Mucosa of rectum (tissue), 2 donors: ENCODE results near the gene PEDS1.
"Not testable (repeated sequence)": the region's sequence is repeated elsewhere in the genome, so short reads cannot be mapped to it uniquely, and the experiment has no call there.

Source experiments
- H3K27ac ChIP-seq, 2 donors: one replicate each; pipeline ENCODE4 v1.7.0; 2013; ENCODE audit warnings: inconsistent platforms in 2 of 2, low read depth in 2 of 2, low read length in 2 of 2
- H3K27me3 ChIP-seq, 2 donors: one replicate each; pipeline ENCODE4 v1.7.0; 2013; ENCODE audit warnings: low read length in 2 of 2; ENCODE audit not compliant: control insufficient read depth in 2 of 2, insufficient read depth in 2 of 2
- H3K36me3 ChIP-seq, 2 donors: one replicate each; pipeline ENCODE4 v1.7.0; 2013; ENCODE audit warnings: low read length in 2 of 2; ENCODE audit not compliant: control insufficient read depth in 2 of 2, insufficient read depth in 2 of 2
- H3K4me1 ChIP-seq, 2 donors: one replicate each; pipeline ENCODE4 v1.7.0; 2013; ENCODE audit warnings: low read length in 2 of 2, mild to moderate bottlenecking in 1 of 2; ENCODE audit not compliant: control insufficient read depth in 2 of 2, insufficient read depth in 2 of 2
- H3K4me3 ChIP-seq, 2 donors: one replicate each; pipeline ENCODE4 v1.7.0; 2013; ENCODE audit warnings: low read length in 2 of 2
- H3K9ac ChIP-seq, 2 donors: one replicate each; pipeline ENCODE4 v1.7.0; 2013; ENCODE audit warnings: low read length in 2 of 2, low read depth in 1 of 2, mild to moderate bottlenecking in 1 of 2
- H3K9me3 ChIP-seq, 2 donors: one replicate each; pipeline ENCODE4 v1.7.0; 2013; ENCODE audit warnings: low read length in 2 of 2; ENCODE audit not compliant: control insufficient read depth in 2 of 2
- donor health status: healthy.
- donor health status: Normal muscosa, but diverticular disease.

Gene PEDS1

GRCh38 chr20:50142812-50143211 is 10.7 kb downstream of the PEDS1 start:
- H3K27ac ChIP-seq, result no peak overlapping the region
- peaks cover 10 to 15% of the 10 kb centered on the region in 2 donors for H3K4me1 ChIP-seq
- no peak overlapping the region for H3K4me3 ChIP-seq
- H3K36me3 ChIP-seq, result peaks cover 22 to 34% of the 10 kb centered on the region in 2 donors
- H3K9ac ChIP-seq, result no peak overlapping the region
- H3K9me3 ChIP-seq, result no peaks in the 10 kb centered on the region
- H3K27me3 ChIP-seq, result no peaks in the 10 kb centered on the region

DNA sequence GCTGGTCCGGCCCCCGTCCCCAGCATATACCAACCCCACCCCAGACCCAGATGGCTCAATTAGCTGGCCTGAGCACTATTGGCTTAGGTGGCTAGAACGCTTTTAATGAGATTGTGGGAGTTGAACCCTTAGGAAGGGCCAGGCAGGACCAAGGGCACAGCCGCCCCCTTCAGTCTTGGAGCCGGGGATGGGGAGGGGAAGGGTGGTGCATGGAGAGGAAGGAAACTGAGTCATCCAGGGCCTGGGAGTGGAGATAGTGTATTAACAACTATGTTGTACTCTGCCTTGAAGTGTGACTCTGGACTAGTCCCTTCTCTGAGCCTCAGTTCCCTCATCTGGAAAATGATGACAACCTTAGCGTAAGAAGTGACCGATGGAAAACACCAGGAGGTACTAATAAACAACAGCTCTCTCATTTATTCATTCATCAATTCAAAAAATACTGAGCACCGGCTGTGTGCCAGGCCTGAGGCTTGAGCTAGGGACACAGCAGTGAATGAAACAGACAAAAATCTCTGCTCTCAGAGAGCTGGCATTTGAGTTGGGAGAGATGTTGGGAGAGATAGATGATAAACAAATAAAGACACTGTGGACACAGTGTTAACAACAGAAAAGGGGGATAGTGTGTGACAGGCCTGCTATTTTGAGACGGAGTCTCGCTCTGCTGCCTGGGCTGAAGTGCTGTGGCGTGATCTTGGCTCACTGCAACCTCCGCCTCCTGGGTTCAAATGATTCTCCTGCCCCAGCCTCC is 11.5 kb downstream of the PEDS1 start:
- Histone ChIP-seq H3K9me3 (no peaks in the 10 kb centered on the region), H3K27ac (no peak overlapping the region), H3K4me1 (peaks cover 7 to 12% of the 10 kb centered on the region in 2 donors), H3K36me3 (peaks cover 22 to 38% of the 10 kb centered on the region in 2 donors), H3K9ac (no peak overlapping the region), H3K27me3 (no peaks in the 10 kb centered on the region), H3K4me3 (no peak overlapping the region)

GRCh38 chr20:50141018-50141675 is 12.4 kb downstream of the PEDS1 start:
- Histone ChIP-seq H3K4me3 (no peak overlapping the region), H3K9me3 (no peaks in the 10 kb centered on the region), H3K27ac (no peak overlapping the region), H3K9ac (no peak overlapping the region), H3K4me1 (peaks cover 0 to 4% of the 10 kb centered on the region in 2 donors), H3K36me3 (peaks cover 22 to 32% of the 10 kb centered on the region in 2 donors), H3K27me3 (no peaks in the 10 kb centered on the region)

DNA sequence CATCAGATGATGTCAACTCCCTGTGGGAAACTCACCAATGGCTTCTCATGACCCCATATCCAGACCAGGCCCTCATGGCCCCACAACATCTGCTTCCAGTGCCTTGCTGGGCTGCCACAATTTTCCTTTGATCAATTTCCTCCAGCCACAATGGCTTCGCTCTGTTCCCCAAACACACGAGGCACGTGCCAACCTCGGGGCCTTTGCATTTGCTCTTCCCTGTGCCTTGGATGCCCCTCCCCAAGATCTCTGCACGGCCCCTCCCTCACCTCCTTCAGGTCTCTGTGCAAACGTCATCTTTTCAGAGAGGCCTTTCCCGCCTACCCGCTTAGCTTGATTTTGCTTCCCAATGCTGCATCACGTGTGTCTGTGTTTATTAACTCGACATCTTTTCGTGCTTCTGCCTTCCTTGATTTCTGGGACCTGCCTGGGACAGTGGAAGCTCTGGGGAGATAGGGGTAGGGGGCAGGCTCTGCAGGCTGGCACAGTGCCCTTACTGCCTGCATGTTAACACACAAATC is 13.1 kb downstream of the PEDS1 start:
- no peaks in the 10 kb centered on the region for H3K9me3 ChIP-seq
- H3K9ac ChIP-seq, result no peak overlapping the region
- no peak overlapping the region for H3K4me3 ChIP-seq
- H3K27me3 ChIP-seq, result no peaks in the 10 kb centered on the region
- no peaks in the 10 kb centered on the region for H3K4me1 ChIP-seq
- no peak overlapping the region for H3K27ac ChIP-seq
- peaks cover 25 to 32% of the 10 kb centered on the region in 2 donors for H3K36me3 ChIP-seq

- peaks cover 25 to 37% of the 10 kb centered on the region in 2 donors for H3K36me3 ChIP-seq
- H3K27me3 ChIP-seq, result no peaks in the 10 kb centered on the region
- no peak overlapping the region for H3K4me3 ChIP-seq
- H3K27ac ChIP-seq, result peak overlapping the region in 1 of 2 donors; percentile 23
- no peaks in the 10 kb centered on the region for H3K4me1 ChIP-seq
- no peaks in the 10 kb centered on the region for H3K9me3 ChIP-seq
- no peak overlapping the region for H3K9ac ChIP-seq
These were observed 14.8 kb downstream of the PEDS1 start for GRCh38 chr20:50138479-50139393.

DNA sequence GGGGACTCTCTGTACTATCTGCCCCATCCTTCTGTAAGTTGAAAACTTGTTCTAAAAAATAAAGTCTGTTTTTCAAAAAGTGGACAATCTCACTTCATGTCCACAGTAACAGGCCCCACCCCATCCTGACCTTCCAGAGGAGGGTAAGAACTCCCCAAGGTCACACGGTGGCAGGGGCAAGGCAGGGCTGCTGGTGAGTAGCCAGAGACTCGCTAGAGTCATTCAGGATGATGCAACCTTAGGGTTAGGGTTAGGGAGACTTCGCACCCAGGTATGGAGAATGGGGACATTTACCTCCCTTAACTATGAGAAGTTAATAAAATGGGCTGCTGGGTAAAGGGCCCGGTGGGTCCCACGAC is 15.4 kb downstream of the PEDS1 start:
- H3K4me3 ChIP-seq, result no peak overlapping the region

GRCh38 chr20:50137702-50138101 is 15.8 kb downstream of the PEDS1 start:
- not testable (repeated sequence) for H3K4me3 ChIP-seq, H3K9ac ChIP-seq, H3K27me3 ChIP-seq, H3K9me3 ChIP-seq, H3K4me1 ChIP-seq, H3K27ac ChIP-seq
- peaks cover 17 to 33% of the 10 kb centered on the region in 2 donors for H3K36me3 ChIP-seq

More for the DNA sequence above, 15.4 kb downstream of the PEDS1 start:
- Histone ChIP-seq H3K9ac (no peak overlapping the region), H3K4me1 (no peaks in the 10 kb centered on the region), H3K9me3 (no peaks in the 10 kb centered on the region), H3K27ac (no peak overlapping the region), H3K27me3 (no peaks in the 10 kb centered on the region), H3K36me3 (peaks cover 21 to 34% of the 10 kb centered on the region in 2 donors)

- H3K27ac ChIP-seq, result no peak overlapping the region
- no peak overlapping the region for H3K4me3 ChIP-seq
- peaks cover 13 to 33% of the 10 kb centered on the region in 2 donors for H3K36me3 ChIP-seq
- H3K4me1 ChIP-seq, result no peaks in the 10 kb centered on the region
- no peaks in the 10 kb centered on the region for H3K9me3 ChIP-seq
- H3K9ac ChIP-seq, result no peak overlapping the region
- no peaks in the 10 kb centered on the region for H3K27me3 ChIP-seq
These were observed 16.5 kb downstream of the PEDS1 start for GRCh38 chr20:50136822-50137599.

DNA sequence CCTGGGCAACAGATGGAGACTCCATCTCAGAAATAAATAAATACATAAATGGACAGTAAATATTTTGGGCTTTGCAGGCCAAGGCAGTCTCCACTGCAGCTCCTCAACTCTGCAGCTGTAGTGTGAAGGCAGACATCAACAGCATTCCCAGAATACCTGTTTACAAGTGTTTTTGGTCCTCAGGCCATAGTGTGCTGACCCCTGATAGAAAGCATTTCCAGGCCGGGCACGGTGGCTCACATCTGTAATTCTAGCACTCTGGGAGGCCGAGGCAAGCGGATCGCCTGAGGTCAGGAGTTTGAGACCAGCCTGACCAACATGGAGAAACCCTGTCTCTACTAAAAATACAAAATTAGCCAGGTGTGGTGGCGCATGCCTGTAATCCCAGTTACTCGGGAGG is 18.4 kb downstream of the PEDS1 start:
- peaks cover 11 to 29% of the 10 kb centered on the region in 2 donors for H3K36me3 ChIP-seq
- not testable (repeated sequence) for H3K9ac ChIP-seq, H3K4me1 ChIP-seq, H3K27me3 ChIP-seq, H3K4me3 ChIP-seq, H3K27ac ChIP-seq, H3K9me3 ChIP-seq
